GOT3 (cell line): Measurements from ENCODE around the gene TWNK.

Experiments used
- DNase-seq: peaks from one replicate; lab custom pipeline; 2025; ENCODE audit warnings: mixed read lengths; lab: John Stamatoyannopoulos, UW

The TWNK gene

GRCh38 chr10:100986952-100987684, at the start of gene TWNK, which contains the start of gene MRPL43:
TWNK (plus strand) TSS chr10:100987543; CDS start chr10:100988211, 668 bp downstream.
MRPL43 (minus strand) TSS chr10:100987497; CDS start chr10:100987443, 54 bp downstream.
- peak; percentile 42 for DNase-seq

GRCh38 chr10:100939763-100940344, 47.5 kb upstream of the TWNK start:
- no peak for DNase-seq

GRCh38 chr10:100942229-100942628, 45.1 kb upstream of the TWNK start:
- DNase-seq: no peak

GRCh38 chr10:100943508-100943907, 43.8 kb upstream of the TWNK start:
- no peak for DNase-seq

- DNase-seq: no peak
Measured at GRCh38 chr10:100945754-100946153, 41.6 kb upstream of the TWNK start.

GRCh38 chr10:100948916-100949315, 38.4 kb upstream of the TWNK start:
- no peak for DNase-seq

GRCh38 chr10:100960251-100960650, 27.1 kb upstream of the TWNK start:
- DNase-seq: no peak

GRCh38 chr10:100962351-100963080, 24.8 kb upstream of the TWNK start:
- no peak for DNase-seq

- no peak for DNase-seq
Measured at GRCh38 chr10:100963826-100964225, 23.5 kb upstream of the TWNK start.

GRCh38 chr10:100965820-100966219, 21.5 kb upstream of the TWNK start:
- DNase-seq: no peak

GRCh38 chr10:100966887-100967286, 20.5 kb upstream of the TWNK start:
- no peak for DNase-seq

GRCh38 chr10:100967332-100967731, 20.0 kb upstream of the TWNK start:
- no peak for DNase-seq

GRCh38 chr10:100968062-100968736, 19.1 kb upstream of the TWNK start:
- no peak for DNase-seq

GRCh38 chr10:100968863-100969186, 18.5 kb upstream of the TWNK start:
- no peak for DNase-seq

GRCh38 chr10:100969187-100970075, 17.9 kb upstream of the TWNK start, which contains the start of gene SEMA4G:
SEMA4G (plus strand) TSS chr10:100969504; CDS start chr10:100972913, 3,409 bp downstream.
- DNase-seq: no peak

- no peak for DNase-seq
Measured at GRCh38 chr10:100970076-100970913, 17.0 kb upstream of the TWNK start.

GRCh38 chr10:100970914-100971811, 16.2 kb upstream of the TWNK start:
- no peak for DNase-seq

- no peak for DNase-seq
Measured at GRCh38 chr10:100972115-100972903, 15.0 kb upstream of the TWNK start.
